Stimulated activated CD4-positive, alpha-beta T cell treated with anti-CD3 and anti-CD28 coated beads, TNF-alpha, amount 100 ng/mL, for 48 hours (primary cell): Measurements from ENCODE around the gene ANKS1A.
"Not testable (repeated sequence)": the region's sequence is repeated elsewhere in the genome, so short reads cannot be mapped to it uniquely, and the experiment has no call there.

Source experiments
- DNase-seq, 3 donors: peaks; one replicate each; pipeline ENCODE4 v3.0.0-alpha.2; 2020; ENCODE audit warnings: low read depth in 3 of 3

ANKS1A gene

DNA sequence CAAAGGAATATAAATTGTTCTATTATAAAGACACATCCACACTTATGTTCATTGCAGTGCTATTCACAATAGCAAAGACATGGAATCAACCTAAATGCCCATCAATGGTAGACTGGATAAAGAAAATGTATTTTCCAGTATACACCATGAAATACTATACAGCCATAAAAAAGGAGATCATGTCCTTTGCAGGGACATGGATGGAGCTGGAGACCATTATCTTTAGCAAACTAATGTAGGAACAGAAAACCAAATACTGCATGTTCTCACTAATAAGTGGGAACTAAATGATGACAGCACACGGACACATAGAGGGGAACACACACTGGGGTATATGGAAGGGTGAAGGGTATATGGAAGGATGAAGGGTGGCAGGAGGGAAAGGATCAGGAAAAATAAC, 5.0 kb upstream of the ANKS1A start:
- not testable (repeated sequence) for DNase-seq

DNA sequence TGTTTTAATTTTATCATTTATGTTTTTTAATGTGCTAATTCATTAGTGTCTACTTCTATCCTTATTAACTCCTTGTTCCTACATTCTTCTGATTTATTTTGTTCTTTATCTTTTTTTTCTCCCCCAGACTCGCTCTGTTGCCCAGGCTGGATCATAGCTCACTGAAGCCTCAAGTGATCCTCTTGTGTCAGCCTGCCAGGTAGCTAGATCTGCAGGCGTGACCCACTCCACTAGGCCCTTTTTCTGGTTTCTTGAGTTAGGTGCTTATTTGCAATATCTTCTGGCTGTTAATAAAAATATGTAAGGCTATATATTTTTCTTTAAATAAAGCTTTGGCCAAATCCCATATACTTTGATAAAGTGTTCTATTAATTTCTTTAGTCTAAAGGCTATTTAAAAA, 4.1 kb upstream of the ANKS1A start:
- DNase-seq = no peak

DNA sequence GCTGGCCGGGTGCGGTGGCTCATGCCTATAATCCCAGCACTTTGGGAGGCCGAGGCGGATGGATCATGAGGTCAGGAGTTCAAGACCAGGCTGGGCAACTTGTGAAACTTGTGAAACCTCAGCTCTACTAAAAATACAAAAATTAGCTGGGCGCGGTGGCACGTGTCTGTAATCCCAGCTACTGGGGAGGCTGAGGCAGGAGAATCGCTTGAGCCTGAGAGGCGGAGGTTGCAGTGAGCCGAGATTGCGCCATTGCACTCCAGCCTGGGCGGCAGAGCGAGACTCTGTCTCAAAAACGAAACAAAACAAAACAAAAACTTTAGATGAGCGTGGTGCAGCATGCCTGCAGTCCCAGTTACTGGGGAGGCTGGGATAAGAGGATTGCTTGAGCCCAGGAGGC, 3.2 kb upstream of the ANKS1A start:
- not testable (repeated sequence) for DNase-seq

DNA sequence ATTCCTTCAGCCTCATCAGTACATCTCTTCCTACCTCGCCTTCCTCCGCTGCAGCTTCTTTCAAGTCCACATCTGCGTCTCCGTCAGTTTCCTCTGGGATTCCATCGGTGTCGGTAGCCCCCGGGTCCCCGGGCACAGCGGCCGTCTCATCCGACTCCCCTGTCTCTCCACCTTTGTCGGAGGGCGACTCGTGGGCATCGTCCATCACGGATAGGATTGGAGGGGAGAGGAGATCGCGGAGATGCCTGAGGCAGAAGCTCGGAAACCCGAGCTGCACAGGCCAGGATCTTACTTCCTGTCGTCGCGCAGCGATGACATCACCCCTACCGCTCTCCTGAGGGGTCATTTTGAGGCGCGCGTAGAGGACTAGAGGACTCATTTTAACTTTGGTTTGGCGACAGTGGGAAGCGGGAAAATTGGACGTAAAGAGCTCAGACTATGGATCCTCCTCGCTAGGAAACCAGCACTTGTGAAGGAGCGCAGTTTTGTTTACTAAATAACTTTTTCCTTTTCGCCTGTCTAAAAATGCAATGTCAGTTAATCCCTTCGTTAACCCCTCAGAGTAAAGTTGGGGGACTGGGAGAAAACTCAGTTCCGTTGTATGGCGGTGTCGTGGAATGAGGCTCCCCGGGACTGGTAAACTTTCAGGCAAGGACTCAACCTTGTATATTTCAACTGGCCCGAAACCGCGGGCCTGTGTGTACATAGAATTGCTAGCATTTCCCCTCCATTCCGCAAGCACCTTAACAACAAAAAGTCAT, 1.1 kb upstream of the ANKS1A start, which contains the start of gene TAF11:
Gene TAF11 (minus strand): TSS at position 290 of the 761 bp plus-strand sequence. CDS start 85 bp downstream, at position 205.
- DNase-seq = peak; percentile 80 to 88 (median 81)

DNA sequence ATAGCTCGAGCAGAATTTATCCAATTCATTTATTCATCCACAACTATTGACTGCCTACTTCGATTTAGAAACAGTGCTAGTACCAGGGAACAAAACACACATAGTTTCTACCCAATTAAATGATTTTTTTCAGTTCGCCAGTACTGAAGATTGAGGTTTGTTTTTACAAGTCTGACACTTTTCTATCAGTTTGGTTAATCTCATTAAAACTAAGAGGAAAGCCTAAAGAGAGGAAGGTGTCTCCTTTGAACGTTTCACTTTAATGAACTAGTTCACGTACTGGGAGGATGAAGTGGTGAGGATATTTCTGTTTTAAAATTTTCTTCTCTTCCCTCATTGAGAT, 570 bp upstream of the ANKS1A start:
- DNase-seq = no peak

DNA sequence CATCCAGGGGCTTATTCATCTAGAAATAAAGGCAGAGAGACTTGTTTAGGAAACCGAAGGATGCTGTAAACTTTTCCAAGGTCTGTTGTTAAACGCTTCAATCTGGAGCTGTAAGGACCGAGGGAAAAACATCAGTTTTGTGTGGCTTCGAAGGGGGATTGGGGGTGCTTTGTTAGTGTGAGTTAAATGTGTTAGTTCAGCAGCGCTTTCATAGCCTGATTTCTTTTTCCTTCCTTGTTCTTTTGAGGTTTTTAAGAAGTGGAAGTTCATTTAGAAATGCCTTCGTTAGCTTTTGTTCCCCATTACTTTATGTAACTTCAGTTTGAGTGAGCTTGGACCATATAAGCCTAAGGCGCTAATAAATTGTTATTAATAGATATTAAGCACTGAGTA, 1.5 kb downstream of the ANKS1A start:
- no peak for DNase-seq

DNA sequence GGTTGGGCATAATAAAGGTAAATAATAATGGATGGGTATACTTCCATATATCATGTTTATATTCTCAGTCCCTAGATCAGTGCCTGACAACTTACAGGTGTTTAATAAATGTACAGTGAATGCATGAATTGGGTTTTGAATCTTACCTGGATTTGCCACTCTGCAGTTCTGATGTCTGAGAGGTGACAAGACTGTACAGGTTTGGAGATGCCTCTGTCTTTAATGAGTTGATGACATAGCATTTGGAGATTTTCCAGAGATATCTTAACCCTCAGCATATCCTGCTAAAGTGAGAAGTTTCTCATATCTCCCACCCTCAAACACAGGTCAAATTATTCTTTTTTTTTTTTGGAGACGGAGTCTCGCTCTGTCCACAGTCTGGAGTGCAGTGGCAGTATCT, 2.2 kb downstream of the ANKS1A start:
- no peak for DNase-seq

DNA sequence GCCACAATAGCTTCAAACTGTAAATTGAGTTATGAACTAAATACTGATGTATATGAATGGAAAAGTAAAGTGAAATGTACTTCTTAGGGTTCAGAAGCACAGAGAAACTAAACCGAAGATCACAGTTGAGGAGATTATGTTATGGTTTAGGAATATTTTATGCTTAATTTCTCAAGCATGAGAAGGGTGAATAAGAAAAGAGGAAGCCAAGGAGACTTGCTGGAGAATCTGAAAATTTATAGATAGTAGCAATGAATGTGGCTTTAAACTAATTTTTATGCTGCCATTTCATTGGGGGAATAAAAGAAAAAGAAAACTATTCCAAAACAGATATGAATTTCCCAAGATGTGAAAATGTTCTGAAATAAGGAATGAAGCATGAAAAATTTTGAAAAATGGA, 5.6 kb downstream of the ANKS1A start:
- no peak for DNase-seq

DNA sequence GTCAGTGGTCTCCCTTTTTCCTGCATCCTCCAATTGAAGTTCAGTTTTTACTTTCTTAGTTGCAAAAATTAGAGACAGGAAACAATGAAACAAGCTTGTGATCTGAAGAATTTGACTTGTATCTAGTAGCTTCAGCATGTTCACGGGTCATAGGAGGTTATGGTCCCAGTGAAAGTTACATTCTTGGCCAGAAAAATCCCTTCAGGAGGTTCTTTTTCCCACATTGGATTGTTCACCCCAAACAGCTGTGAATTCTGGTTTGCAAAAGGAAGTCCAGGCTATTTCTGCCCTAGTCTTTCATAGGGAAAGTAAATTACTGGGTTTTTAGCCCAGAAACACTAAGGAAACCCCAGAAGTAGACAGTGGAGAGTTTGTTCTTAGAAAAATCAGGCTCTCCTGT, 8.1 kb downstream of the ANKS1A start:
- no peak for DNase-seq

DNA sequence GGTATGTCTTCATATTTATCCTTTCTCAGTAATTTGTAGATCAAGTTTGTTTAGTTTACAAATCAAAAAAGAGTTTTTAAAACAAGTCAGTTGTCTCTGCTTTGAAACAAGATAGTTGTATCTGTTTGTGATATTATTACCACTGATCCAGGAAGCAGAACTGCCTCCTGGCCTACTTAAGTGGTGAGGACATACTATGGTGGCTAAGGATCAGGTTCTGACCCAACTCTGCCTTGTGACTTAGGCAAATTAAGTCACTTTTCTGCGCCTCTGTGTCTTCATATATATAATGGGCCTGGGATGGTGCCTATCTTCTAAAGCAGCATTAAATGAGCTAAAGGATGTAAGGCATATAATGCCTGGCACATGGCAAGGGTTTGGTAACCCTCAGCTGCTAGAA, 8.7 kb downstream of the ANKS1A start:
- no peak for DNase-seq

DNA sequence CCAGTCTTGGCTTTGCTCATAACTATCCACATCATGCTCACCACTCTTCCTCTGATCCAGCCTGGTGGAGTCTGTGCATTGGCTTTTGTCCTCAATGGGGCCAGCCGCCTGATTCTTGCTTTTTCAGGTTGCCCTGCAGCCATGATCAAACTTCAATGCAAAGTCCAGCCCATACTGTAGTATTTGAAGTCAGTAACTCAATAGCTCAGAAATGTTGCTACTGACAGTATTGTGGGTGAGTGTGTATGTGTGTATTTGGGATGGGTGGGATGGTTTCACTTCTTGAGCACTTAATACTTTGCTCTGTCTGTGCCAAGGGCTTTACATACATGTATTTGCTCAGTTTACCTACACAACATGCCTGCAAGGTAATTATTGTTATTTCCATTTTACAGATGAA, 10.7 kb downstream of the ANKS1A start:
- not testable (repeated sequence) for DNase-seq

DNA sequence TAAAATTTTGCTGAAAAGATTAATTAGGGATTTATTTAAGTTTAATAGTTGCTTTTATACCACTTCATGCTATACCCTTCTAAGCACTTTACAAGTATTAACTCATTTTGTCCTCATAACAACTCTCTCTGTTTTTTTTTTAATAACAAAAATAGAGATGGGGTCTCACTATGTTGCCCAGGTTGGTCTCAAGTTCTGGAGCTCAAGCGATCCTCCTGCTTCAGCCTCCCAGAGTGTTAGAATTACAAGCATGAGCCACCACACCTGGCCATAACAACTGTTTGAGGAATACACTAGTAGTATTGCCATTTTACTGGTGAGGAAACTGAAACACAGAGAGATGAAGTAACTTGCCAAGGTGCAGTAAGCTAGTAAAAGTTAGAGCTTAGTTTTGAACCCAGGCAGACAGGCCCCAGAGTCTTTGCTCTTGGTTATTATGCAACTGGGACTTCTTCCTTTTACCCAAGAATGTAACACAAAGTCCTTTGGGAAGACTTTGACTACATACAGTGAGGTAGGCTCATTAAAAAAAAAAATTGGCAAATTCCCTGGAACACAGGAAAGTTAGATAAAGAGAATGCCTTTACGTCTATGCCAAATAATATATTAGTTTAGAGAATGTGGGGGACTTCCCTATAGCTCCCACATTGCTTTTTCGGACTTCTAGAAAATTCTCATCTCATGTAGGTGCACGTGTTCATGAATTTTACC, 11.4 kb downstream of the ANKS1A start:
- no peak for DNase-seq

DNA sequence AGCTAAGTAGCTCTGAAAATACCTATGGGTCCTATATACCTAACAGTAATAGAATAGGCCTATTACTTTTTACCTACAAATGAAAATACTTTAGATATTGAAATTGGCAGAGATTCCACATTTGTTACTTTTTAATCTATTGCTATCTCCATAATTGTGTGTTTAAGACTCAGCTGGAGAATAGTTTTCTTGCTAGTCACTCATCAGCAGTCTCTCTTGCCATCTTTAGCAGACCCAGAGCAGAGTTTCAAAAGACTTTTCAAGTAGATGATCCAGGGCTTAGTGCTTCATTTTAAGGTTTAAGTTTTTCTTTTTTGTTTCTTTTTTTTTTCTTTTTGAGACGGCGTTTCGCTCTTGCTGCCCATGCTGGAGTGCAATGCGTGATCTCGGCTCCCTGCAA, 12.9 kb downstream of the ANKS1A start:
- no peak for DNase-seq

DNA sequence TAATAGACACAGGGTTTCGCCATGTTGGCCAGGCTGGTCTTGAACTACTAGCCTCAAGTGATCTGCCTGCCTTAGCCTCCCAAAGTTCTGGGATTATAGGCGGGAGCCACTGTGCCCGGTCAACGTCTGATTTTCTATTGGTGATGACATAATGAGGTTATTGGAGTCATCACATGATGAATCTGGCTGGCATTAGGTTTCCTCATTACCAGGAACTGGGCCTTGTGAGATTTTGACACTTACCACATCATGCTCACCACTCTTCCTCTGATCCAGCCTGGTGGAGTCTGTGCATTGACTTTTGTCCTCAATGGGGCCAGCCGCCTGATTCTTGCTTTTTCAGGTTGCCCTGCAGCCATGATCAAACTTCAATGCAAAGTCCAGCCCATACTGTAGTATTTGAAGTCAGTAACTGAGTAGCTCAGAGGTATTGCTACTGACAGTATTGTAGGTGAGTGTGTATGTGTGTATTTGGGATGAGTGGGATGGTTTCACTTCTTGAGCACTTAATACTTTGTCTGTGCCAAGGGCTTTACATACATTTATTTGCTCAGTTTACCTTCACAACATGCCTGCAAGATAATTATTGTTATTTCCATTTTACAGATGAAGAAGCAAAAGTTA, 16.0 kb downstream of the ANKS1A start:
- DNase-seq = no peak

DNA sequence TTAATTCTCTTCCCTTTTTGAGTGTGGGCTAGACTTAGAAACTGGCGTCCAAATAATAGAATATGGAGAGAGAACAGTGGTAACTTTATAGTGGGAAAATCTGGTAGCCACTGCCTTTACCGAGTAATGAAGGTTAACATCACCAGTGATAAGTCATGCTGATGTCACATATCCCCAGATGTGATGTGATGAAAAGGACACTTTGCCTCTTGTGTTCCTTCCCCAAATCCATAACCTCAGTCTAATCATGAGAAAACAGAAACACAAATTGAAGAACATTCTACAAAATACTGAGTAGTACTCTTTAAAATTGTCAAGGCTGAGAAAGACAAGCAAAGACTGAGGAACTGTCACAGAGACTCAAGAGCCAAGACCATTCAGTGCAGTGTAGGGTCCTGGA, 17.8 kb downstream of the ANKS1A start:
- DNase-seq = no peak

DNA sequence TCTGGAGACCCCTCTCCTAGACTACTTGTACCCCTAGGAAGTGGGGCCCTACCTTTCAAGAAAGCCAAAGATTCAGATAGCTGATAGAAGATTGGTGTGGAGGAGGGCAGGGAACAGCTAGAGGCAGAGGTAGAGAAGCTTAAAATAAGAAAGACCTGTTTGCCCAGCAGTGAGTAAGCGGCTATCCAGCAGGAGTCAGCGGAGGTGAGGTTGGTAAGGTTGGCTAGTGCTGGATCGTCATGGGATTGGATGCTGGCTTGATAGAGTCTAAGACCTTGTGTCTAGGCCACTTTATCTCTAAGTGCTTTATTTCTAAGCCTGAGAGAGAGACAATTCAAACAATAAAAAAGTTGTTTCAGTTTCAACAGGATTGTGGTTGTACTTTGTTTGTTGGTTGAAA, 19.1 kb downstream of the ANKS1A start:
- DNase-seq = no peak

DNA sequence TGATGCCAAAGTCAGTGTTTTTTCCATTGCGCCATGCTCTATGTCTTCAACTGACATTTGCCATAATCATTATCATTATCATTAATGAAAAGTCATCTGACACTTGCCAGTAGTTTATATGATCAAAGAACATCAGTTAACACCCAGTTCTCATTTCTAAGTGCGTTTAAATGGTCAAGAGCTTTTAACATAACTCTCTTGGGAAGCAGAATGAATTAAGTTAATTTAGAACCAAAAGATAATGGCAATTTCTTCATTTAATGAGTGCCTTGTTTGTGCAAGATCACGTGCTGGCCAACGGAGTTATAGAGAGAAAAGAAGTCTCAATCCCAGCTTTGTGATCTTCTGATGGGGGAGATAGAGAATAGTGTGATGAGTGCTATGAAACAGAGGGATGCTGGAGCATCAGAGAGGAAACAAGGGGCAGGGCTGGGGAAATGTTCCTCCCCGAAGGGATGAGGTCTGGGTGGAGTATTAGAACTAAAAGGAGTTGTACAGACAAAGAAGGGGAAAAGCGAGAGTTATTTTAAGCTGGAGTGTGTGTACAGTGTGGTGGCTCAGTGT, 20.3 kb downstream of the ANKS1A start:
- DNase-seq = no peak

DNA sequence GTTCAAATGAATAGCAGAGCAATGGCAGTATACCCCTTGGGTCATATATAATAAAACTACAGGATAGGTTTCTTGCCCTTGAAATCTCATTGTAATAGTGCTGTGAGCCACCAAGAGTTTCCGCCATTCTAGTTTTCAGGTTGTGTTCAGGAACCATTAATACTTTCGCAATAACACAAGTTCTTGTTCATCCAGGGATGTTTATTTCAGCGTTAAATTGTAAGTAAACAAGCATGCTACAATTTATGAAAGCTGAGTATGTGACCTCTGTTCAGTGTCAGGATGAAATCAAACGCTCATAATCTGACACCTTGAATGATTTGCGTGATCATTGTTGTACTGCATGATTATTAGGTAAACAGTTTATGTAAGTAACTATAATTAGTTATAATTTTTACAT, 22.8 kb downstream of the ANKS1A start:
- DNase-seq = no peak

DNA sequence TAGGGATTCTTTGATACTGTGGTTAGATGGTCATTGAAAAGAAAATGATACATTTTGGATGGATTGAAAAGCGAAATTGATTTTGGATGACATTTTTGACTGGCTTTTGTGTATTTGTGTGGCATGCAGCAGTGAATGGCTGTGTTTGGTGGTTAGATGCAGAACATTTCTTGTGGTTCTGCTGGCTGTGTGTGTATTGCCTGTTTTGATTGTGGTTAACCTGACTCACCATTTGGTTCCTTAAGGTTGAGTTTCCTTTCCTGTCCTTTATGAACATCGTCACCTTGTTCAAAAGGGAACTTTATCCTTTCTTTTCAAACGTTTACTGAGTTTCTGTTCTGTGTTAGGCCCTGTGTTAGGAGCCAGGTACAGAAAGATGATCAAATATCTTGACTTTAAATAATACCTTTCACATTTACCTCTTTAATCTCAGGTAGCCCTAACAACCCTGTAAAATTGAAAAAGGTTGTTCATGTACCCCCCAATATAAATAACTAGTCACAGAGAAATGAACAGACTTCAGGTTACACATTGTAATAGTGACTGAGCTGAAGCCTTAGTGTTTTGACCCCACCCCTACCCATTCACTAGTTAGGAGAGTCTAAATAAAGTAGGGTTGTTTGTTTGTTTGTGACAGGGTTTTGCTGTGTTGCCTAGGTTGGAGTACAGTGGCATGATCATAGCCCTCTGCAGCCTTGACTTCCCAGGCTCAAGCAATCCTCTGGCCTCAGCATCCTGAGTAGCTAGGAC, 23.8 kb downstream of the ANKS1A start:
- peak in 1 of 3 donors; percentile 2 for DNase-seq

DNA sequence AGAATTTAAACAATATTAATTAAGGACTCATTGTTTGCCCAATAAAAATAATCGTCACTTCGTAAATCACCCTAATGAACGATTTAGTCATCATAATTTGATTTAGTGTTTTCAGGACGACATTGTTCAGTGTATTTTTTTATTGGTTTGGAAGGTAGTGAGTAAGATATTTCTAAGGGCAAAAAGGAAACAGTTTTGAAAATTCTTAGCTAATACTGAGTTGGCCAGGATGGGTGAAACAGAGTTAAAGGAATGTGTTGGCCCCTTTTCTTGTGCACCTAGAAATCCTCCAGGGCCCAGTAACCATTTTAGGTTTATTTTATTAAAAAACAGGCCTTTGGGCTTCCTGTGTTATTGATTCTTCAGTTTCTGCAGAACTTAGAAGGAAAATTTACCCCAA, 25.3 kb downstream of the ANKS1A start:
- no peak for DNase-seq

DNA sequence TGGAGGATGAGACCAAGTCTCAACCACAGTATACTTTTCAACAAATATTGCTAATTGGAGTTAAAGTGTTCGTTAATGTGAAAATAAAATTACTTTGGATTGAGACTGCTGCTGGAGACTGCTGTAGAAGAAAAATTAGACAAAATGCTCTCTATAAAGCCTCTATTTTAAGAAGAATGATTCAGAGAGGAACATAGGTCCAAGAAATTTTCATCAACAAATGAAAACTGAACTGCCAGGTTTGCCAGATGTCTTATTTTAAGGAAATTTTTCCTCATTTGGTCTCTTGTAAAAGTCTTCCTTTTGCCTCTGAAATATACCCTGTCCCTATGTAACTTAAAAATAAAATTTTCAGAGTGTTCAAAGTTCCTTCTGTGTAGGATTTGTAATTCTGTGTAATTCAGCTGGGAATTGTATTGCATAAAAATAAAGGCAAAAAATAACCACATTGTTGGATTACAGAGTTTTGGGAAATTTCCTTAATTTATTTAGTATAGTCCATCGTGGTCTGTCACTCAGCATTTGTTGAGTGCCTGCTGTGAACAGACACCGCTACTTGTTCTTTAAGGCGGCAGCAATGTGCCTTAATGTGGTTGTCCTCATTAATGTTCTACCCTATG, 27.4 kb downstream of the ANKS1A start:
- no peak for DNase-seq
